Measurements from ENCODE around the gene ZNF415.
"Not testable (repeated sequence)": the region's sequence is repeated elsewhere in the genome, so short reads cannot be mapped to it uniquely, and the experiment has no call there.

Gene ZNF415

GRCh38 chr19:53136432-53136831, 3.7 kb upstream of the ZNF415 start:
- no peak for DNase-seq (ENCODE audit: low read depth)
- TF ChIP-seq, protein P1, sequence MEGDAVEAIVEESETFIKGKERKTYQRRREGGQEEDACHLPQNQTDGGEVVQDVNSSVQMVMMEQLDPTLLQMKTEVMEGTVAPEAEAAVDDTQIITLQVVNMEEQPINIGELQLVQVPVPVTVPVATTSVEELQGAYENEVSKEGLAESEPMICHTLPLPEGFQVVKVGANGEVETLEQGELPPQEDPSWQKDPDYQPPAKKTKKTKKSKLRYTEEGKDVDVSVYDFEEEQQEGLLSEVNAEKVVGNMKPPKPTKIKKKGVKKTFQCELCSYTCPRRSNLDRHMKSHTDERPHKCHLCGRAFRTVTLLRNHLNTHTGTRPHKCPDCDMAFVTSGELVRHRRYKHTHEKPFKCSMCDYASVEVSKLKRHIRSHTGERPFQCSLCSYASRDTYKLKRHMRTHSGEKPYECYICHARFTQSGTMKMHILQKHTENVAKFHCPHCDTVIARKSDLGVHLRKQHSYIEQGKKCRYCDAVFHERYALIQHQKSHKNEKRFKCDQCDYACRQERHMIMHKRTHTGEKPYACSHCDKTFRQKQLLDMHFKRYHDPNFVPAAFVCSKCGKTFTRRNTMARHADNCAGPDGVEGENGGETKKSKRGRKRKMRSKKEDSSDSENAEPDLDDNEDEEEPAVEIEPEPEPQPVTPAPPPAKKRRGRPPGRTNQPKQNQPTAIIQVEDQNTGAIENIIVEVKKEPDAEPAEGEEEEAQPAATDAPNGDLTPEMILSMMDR (IDR thresholded peaks at IDR 0.05; ENCODE audit: low read depth, low read length), result no peak
- TF ChIP-seq POLR2A (IDR thresholded peaks at IDR 0.05; ENCODE audit: extremely low read depth, insufficient read length) (no peak), MYC (IDR thresholded peaks at IDR 0.05; ENCODE audit: low read depth, low read length) (no peak)
- TF ChIP-seq, protein P2, sequence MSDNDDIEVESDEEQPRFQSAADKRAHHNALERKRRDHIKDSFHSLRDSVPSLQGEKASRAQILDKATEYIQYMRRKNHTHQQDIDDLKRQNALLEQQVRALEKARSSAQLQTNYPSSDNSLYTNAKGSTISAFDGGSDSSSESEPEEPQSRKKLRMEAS (IDR thresholded peaks at IDR 0.05; ENCODE audit: low read depth, low read length), result no peak
- H3K4me3 ChIP-seq (ENCODE audit: low read depth, low read length), result no peak overlapping the region

- TF ChIP-seq POLR2A (IDR thresholded peaks at IDR 0.05; ENCODE audit: extremely low read depth, insufficient read length) (no peak), MYC (IDR thresholded peaks at IDR 0.05; ENCODE audit: low read depth, low read length) (no peak)
- TF ChIP-seq, protein P2 (IDR thresholded peaks at IDR 0.05; ENCODE audit: low read depth, low read length), result no peak
- TF ChIP-seq, protein P1 (IDR thresholded peaks at IDR 0.05; ENCODE audit: low read depth, low read length), result no peak
- no peak overlapping the region for H3K4me3 ChIP-seq (ENCODE audit: low read depth, low read length)
- no peak for DNase-seq (ENCODE audit: low read depth)
Measured at GRCh38 chr19:53131727-53132126, 983 bp downstream of the ZNF415 start.

DNA sequence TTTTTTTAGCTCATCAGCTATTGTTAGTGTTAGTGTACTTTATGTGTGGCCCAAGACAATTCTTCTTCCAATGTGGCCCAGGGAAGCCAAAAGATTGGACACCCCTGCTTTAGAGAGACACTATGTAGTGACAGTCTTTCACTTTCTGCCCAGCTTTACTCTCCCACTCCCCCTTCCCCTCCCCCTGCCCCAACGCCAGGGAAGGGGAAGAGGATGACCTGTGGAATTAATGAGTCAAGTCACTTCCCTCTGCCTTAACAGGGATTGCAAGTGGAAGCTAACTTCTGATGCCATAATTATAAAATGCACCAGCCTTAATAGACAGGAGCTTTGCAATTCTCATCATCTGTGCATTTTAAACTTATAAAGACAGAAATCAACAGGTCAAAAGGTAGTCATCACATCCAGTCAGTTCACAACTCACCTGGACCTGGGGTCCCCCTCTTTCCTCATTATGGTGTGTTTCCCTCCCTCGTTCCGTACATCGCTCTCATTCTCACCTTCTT, 1.6 kb downstream of the ZNF415 start:
- TF ChIP-seq, protein P1 (IDR thresholded peaks at IDR 0.05; ENCODE audit: low read depth, low read length), result no peak
- no peak for TF ChIP-seq POLR2A (IDR thresholded peaks at IDR 0.05; ENCODE audit: extremely low read depth, insufficient read length)
- TF ChIP-seq, protein P2 (IDR thresholded peaks at IDR 0.05; ENCODE audit: low read depth, low read length), result no peak
- TF ChIP-seq MYC (IDR thresholded peaks at IDR 0.05; ENCODE audit: low read depth, low read length), result no peak
- no peak for DNase-seq (ENCODE audit: low read depth)
- no peak overlapping the region for H3K4me3 ChIP-seq (ENCODE audit: low read depth, low read length)

DNA sequence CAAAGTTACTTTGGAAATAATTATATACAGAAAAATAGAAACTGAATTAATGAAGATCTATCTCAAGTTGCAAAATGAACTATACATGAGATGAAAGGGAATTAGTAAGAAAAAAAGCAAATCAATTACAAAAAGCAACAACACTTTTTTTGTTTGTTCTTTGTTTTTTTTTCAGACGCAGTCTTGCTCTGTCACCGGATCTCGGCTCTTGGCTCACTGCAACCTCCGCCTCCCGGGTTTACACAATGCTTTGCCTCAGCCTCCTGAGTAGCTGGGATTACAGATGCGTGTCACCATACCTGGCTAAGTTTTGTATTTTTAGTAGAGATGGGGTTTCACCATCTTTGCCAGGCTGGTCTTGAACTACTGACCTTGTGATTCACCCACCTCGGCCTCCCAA, 2.2 kb downstream of the ZNF415 start:
- no peak overlapping the region for H3K4me3 ChIP-seq (ENCODE audit: low read depth, low read length)
- TF ChIP-seq MYC (IDR thresholded peaks at IDR 0.05; ENCODE audit: low read depth, low read length) (no peak), POLR2A (IDR thresholded peaks at IDR 0.05; ENCODE audit: extremely low read depth, insufficient read length) (no peak)
- TF ChIP-seq, protein P1 (IDR thresholded peaks at IDR 0.05; ENCODE audit: low read depth, low read length), result no peak
- TF ChIP-seq, protein P2 (IDR thresholded peaks at IDR 0.05; ENCODE audit: low read depth, low read length), result no peak

DNA sequence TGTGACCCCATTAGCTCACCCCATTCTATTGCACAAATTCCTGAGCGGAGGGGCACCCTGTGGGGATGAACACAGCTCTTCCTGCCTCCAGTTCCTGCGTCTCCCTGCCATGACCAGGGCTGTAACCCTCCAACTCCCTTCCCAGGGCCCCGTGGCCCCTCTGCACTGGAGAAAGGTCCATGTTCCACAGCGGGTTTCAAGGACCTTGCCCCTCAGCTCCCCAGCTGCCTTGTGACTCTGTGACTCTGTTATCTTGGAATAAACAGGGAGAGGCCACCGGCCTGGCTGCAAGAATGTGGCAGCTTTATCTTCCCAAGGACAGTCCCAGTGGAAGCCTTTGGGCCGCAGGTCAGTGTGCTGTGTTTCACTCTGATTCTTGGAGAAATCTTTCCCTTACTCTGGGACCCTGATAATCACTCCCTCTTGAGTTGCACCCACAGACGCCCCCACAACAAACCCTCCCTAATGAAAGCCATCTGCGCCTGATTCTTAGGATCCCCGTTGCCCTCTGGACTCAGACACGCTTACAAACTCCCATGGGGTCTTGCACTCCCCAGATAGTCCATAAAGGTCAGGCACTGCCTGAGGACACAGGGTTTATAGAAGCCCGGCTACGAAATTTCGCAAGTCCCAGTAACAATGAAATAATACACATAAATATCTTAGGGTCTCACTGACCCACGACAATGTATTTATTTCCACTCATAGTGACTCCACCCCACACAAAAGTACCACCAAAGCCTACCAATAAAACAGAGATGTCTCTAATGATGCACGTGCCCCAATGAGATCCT, 5.8 kb downstream of the ZNF415 start:
- H3K4me3 ChIP-seq (ENCODE audit: low read depth, low read length); DNase-seq (ENCODE audit: low read depth): not testable (repeated sequence)

More for the DNA sequence above, 2.2 kb downstream of the ZNF415 start:
- no peak for DNase-seq (ENCODE audit: low read depth)

GRCh38 chr19:53123400-53123799, 9.3 kb downstream of the ZNF415 start:
- TF ChIP-seq, protein P2 (IDR thresholded peaks at IDR 0.05; ENCODE audit: low read depth, low read length), result no peak
- TF ChIP-seq, protein P1 (IDR thresholded peaks at IDR 0.05; ENCODE audit: low read depth, low read length), result no peak
- no peak for TF ChIP-seq MYC (IDR thresholded peaks at IDR 0.05; ENCODE audit: low read depth, low read length)
- TF ChIP-seq POLR2A (IDR thresholded peaks at IDR 0.05; ENCODE audit: extremely low read depth, insufficient read length), result no peak
- H3K4me3 ChIP-seq (ENCODE audit: low read depth, low read length), result no peak overlapping the region

More at GRCh38 chr19:53123400-53123799, 9.3 kb downstream of the ZNF415 start:
- no peak for DNase-seq (ENCODE audit: low read depth)

All from NB4 (cell line).